Tibial nerve (tissue), 4 donors: Measurements from ENCODE around the gene ACSM3.

Experiments
- CTCF ChIP-seq, 5 experiments: fragments of 200-600 bp in 3 of 5; fragments of 450-650 bp in 2 of 5; sonication (generic) in 3 of 5; IDR thresholded peaks; one replicate each; pipeline ENCODE4 v1.5.1; 2016 to 2019; ENCODE audit warnings: antibody characterized with exemption in 5 of 5, mild to moderate bottlenecking in 3 of 5, moderate library complexity in 2 of 5
- EP300 ChIP-seq, 2 donors: sonication (generic); formaldehyde crosslinking; IDR thresholded peaks; one replicate each; pipeline ENCODE4 v1.6.1; 2017; ENCODE audit warnings: antibody characterized with exemption in 2 of 2, mild to moderate bottlenecking in 1 of 2
- POLR2A ChIP-seq, 2 donors: fragments of 450-650 bp; IDR thresholded peaks; one replicate each; pipeline ENCODE4 v1.6.1; 2017; ENCODE audit warnings: antibody characterized with exemption in 2 of 2, mild to moderate bottlenecking in 2 of 2, moderate library complexity in 2 of 2

DNA sequence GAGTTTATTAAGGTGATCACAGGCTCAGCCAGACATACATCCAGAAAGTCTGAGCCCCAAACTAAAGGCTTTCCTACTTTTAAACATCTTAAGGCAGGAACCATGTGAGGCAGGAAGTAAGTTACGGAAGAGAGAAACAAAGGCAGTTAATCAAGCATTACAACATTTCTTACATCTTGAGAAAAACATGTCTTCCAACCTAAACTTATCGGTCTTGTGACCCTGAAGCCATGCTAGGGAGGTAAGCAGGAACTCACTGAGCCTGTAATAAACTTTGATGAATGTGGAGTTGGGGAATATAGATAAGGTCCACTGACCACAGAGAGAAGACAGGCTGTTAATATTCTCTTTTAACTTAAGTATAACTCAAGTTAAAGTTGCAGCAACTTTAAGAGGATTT, 3.5 kb upstream of the ACSM3 start:
- TF ChIP-seq CTCF (IDR thresholded peaks at IDR 0.05) (no peak), POLR2A (IDR thresholded peaks at IDR 0.05) (no peak), EP300 (IDR thresholded peaks at IDR 0.05) (no peak)
